NCI-H460 (cell line): ENCODE measurements around the gene SOBP. TPM values are rescaled to one million over a fixed set of nuclear protein-coding genes. Genes with fewer than 3 reads are reported as not detected.

Experiments
- DNase-seq: peaks from one replicate; pipeline ENCODE4 v3.0.0-alpha.2; 2016; ENCODE audit warnings: low read depth; ENCODE audit errors: extremely low read depth
- total RNA-seq: library from RNA; depleted of rRNA; stranded (reverse); fragments of >200 nt; shearing (Covaris generic); gene quantifications from 2 replicates; pipeline ENCODE4 v1.2.3, GENCODE V29; 2014

The SOBP gene
- total RNA-seq, 1 experiment from 2014 or later, result 0.59 TPM

- no peak for DNase-seq
These were observed 89.6 kb downstream of the SOBP start for GRCh38 chr6:107579456-107580056.

- DNase-seq, result no peak
These were observed 92.2 kb downstream of the SOBP start for GRCh38 chr6:107582086-107582485.

GRCh38 chr6:107584726-107585125, 94.8 kb downstream of the SOBP start:
- DNase-seq, result no peak

GRCh38 chr6:107585815-107586435, 96.0 kb downstream of the SOBP start:
- DNase-seq, result no peak

GRCh38 chr6:107587451-107587850, 97.5 kb downstream of the SOBP start:
- no peak for DNase-seq

GRCh38 chr6:107589199-107589598, 99.3 kb downstream of the SOBP start:
- no peak for DNase-seq

- DNase-seq, result no peak
These were observed 100.0 kb downstream of the SOBP start for GRCh38 chr6:107589934-107590333.

GRCh38 chr6:107590378-107590777, 100.5 kb downstream of the SOBP start:
- DNase-seq, result no peak

GRCh38 chr6:107591346-107591745, 101.4 kb downstream of the SOBP start:
- DNase-seq, result no peak

- DNase-seq, result no peak
These were observed 102.9 kb downstream of the SOBP start for GRCh38 chr6:107592806-107593205.

- DNase-seq, result no peak
These were observed 104.8 kb downstream of the SOBP start for GRCh38 chr6:107594736-107595135.

GRCh38 chr6:107598091-107598490, 108.2 kb downstream of the SOBP start:
- no peak for DNase-seq

- no peak for DNase-seq
These were observed 109.1 kb downstream of the SOBP start for GRCh38 chr6:107599043-107599442.

- no peak for DNase-seq
These were observed 110.2 kb downstream of the SOBP start for GRCh38 chr6:107600121-107600520.

- DNase-seq, result peak; percentile 48
These were observed 111.0 kb downstream of the SOBP start for GRCh38 chr6:107600936-107601335.

GRCh38 chr6:107601406-107601805, 111.5 kb downstream of the SOBP start:
- no peak for DNase-seq

GRCh38 chr6:107602321-107603005, 112.5 kb downstream of the SOBP start:
- no peak for DNase-seq

GRCh38 chr6:107603006-107603370, 113.1 kb downstream of the SOBP start:
- DNase-seq, result no peak

- no peak for DNase-seq
These were observed 114.6 kb downstream of the SOBP start for GRCh38 chr6:107604549-107604948.

GRCh38 chr6:107606407-107606806, 116.5 kb downstream of the SOBP start:
- DNase-seq, result no peak

GRCh38 chr6:107607116-107607515, 117.2 kb downstream of the SOBP start:
- no peak for DNase-seq
